ENCODE measurements around the gene CHRDL1. TPM values are rescaled to one million over a fixed set of nuclear protein-coding genes. Genes with fewer than 3 reads are reported as not detected.

CHRDL1 gene
- polyA plus RNA-seq, 3 donors, result not detected

DNA sequence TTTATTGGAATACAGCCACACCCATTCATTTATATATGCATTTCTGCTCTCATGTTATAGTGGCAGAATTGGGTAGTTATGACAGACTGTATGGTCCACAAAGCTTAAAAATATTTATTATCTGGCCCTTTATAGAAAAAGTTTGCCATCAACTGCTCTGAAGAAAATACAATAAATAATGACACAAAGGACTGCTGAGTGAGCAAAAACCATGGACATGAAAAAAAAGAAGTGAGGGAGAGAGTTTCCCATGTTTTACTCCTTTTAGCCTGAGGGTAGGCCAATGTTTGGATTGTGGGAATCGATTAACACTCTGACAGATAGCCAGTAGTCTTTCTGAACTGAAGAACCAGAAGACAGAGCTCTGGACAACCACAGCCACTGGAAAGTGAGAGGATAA lies 149.2 kb downstream of the CHRDL1 start:
- no peaks in the 10 kb centered on the region for H3K4me1 ChIP-seq (ENCODE audit: control insufficient read depth in 1 of 2, insufficient read depth in 2 of 2, low read length in 2 of 2)
- WGBS (ENCODE audit: insufficient coverage), result no CpG with 5 or more reads among the region's 1 CpG
- no peak for DNase-seq
- Mint-ChIP-seq H3K4me3 (no peak overlapping the region), H3K4me1 (no peaks in the 10 kb centered on the region), H3K36me3 (no peaks in the 10 kb centered on the region), H3K27ac (no peak overlapping the region), H3K27me3 (ENCODE audit: low read depth in 3 of 3) (peaks cover 0 to 2% (median 0%) of the 10 kb centered on the region in 3 donors), H3K9me3 (peaks cover 0 to 10% (median 0%) of the 10 kb centered on the region in 7 donors)
- H3K27me3 ChIP-seq (ENCODE audit: control insufficient read depth in 2 of 2, insufficient read depth in 2 of 2, low read length in 2 of 2), result no peaks in the 10 kb centered on the region
- H3K36me3 ChIP-seq (replicated peaks in 1 of 2; ENCODE audit: control insufficient read depth in 1 of 2, insufficient read depth in 2 of 2, low read length in 2 of 2), result no peaks in the 10 kb centered on the region
- no peak overlapping the region for H3K4me2 ChIP-seq (replicated peaks; ENCODE audit: extremely low read depth, low read length, poor library complexity, severe bottlenecking)
- no peaks in the 10 kb centered on the region for H3K79me2 ChIP-seq (ENCODE audit: insufficient read depth, low read length)
- intact Hi-C loops (cut with micrococcal nuclease), result no loop called here
- no peaks in the 10 kb centered on the region for H4K20me1 ChIP-seq (ENCODE audit: insufficient read depth, low read length)
- H2AFZ ChIP-seq (ENCODE audit: insufficient read depth, low read depth, low read length, poor library complexity, severe bottlenecking), result no peak overlapping the region
- H3K4me3 ChIP-seq (replicated peaks in 1 of 3; ENCODE audit: low read depth in 2 of 3, low read length in 3 of 3), result no peak overlapping the region
- TF ChIP-seq, protein P1, sequence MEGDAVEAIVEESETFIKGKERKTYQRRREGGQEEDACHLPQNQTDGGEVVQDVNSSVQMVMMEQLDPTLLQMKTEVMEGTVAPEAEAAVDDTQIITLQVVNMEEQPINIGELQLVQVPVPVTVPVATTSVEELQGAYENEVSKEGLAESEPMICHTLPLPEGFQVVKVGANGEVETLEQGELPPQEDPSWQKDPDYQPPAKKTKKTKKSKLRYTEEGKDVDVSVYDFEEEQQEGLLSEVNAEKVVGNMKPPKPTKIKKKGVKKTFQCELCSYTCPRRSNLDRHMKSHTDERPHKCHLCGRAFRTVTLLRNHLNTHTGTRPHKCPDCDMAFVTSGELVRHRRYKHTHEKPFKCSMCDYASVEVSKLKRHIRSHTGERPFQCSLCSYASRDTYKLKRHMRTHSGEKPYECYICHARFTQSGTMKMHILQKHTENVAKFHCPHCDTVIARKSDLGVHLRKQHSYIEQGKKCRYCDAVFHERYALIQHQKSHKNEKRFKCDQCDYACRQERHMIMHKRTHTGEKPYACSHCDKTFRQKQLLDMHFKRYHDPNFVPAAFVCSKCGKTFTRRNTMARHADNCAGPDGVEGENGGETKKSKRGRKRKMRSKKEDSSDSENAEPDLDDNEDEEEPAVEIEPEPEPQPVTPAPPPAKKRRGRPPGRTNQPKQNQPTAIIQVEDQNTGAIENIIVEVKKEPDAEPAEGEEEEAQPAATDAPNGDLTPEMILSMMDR (IDR thresholded peaks at IDR 0.05), result no peak
- H3K9ac ChIP-seq (ENCODE audit: insufficient read depth, low read length, poor library complexity, severe bottlenecking), result no peak overlapping the region
- H3K27ac ChIP-seq (ENCODE audit: low read depth in 1 of 2, low read length in 2 of 2), result no peak overlapping the region
- H3K9me3 ChIP-seq (replicated peaks in 1 of 2; ENCODE audit: control insufficient read depth in 1 of 2, insufficient read depth in 1 of 2, low read length in 2 of 2), result no peaks in the 10 kb centered on the region
